Sigmoid colon (tissue), 7 donors: ENCODE results near the gene ABHD12. TPM values are rescaled to one million over a fixed set of nuclear protein-coding genes. Genes with fewer than 3 reads are reported as not detected.

Source experiments
- DNase-seq: peaks from one replicate; pipeline ENCODE4 v3.0.0-alpha.2; 2019
- H3K27ac ChIP-seq, 4 donors: fragments of 200-600 bp; sonication (generic); one replicate each; pipeline ENCODE4 v1.5.1; 2016 to 2019; ENCODE audit warnings: mild to moderate bottlenecking in 1 of 4
- H3K27me3 ChIP-seq, 3 donors: fragments of 200-600 bp; sonication (generic); one replicate each; pipeline ENCODE4 v1.5.1; 2019; ENCODE audit warnings: mild to moderate bottlenecking in 1 of 3
- H3K36me3 ChIP-seq, 4 donors: fragments of 200-600 bp; sonication (generic); one replicate each; pipeline ENCODE4 v1.5.1; 2016 to 2019
- H3K4me1 ChIP-seq, 4 donors: fragments of 200-600 bp; sonication (generic); one replicate each; pipeline ENCODE4 v1.5.1; 2017 to 2019
- H3K4me3 ChIP-seq, 4 donors: fragments of 200-600 bp; sonication (generic); one replicate each; pipeline ENCODE4 v1.5.1; 2017 to 2019; ENCODE audit warnings: mild to moderate bottlenecking in 2 of 4, moderate library complexity in 1 of 4
- H3K9me3 ChIP-seq, 4 donors: fragments of 200-600 bp in 3 of 4; sonication (generic) in 3 of 4; one replicate each; pipeline versions ENCODE4 v1.5.1 to v1.6.1; 2013 to 2019
- EP300 ChIP-seq, 4 donors: sonication (generic); formaldehyde crosslinking; IDR thresholded peaks; one replicate each; pipeline ENCODE4 v1.6.1; 2017; ENCODE audit warnings: antibody characterized with exemption in 4 of 4
- POLR2A ChIP-seq, 2 donors: fragments of 450-650 bp; IDR thresholded peaks; one replicate each; pipeline ENCODE4 v1.6.1; 2016; ENCODE audit warnings: antibody characterized with exemption in 2 of 2, mild to moderate bottlenecking in 2 of 2, moderate library complexity in 2 of 2
- POLR2AphosphoS5 ChIP-seq, 4 donors: sonication (generic); formaldehyde crosslinking; IDR thresholded peaks; one replicate each; pipeline ENCODE4 v1.6.1; 2017; ENCODE audit warnings: antibody characterized with exemption in 4 of 4
- WGBS, 2 donors: extraction: QIAGEN DNeasy Blood & Tissue Kit; methylation state at CpG; one replicate each; pipeline ENCODE4 v1.1.7; 2013; 5-methylcytosine and 5-hydroxymethylcytosine counted together
- intact Hi-C: fragments of 100-400 bp; cut with DNase I; formaldehyde crosslinking; loops from one replicate; pipeline ENCODE4 v1.15.1; 2023
- polyA plus RNA-seq, 3 donors: library from polyadenylated mRNA; stranded (reverse); fragments of 200-250 nt; gene quantifications; one replicate each; pipeline ENCODE4 v1.2.3, GENCODE V29; 2013
- total RNA-seq, 4 donors: library from RNA; depleted of rRNA; stranded (reverse); fragments of >200 nt; gene quantifications; one replicate each; pipeline ENCODE4 v1.1.0, GENCODE V29; 2016
- TF ChIP-seq, protein P1 (sequence below), 4 experiments: fragments of 450-650 bp in 3 of 4; fragments of 200-600 bp in 1 of 4; IDR thresholded peaks; one replicate each; pipeline ENCODE4 v1.5.1; 2016 to 2019; ENCODE audit warnings: antibody characterized with exemption in 4 of 4, mild to moderate bottlenecking in 3 of 4, moderate library complexity in 2 of 4
- donor health status: healthy with polysubstance abuse.
- donor health status: Bipolar disorder and iron deficiency.
- donor health status: healthy.

The ABHD12 gene
- total and polyA plus RNA-seq, 7 donors: 18.9 to 49.0 (median 35.7) TPM

DNA sequence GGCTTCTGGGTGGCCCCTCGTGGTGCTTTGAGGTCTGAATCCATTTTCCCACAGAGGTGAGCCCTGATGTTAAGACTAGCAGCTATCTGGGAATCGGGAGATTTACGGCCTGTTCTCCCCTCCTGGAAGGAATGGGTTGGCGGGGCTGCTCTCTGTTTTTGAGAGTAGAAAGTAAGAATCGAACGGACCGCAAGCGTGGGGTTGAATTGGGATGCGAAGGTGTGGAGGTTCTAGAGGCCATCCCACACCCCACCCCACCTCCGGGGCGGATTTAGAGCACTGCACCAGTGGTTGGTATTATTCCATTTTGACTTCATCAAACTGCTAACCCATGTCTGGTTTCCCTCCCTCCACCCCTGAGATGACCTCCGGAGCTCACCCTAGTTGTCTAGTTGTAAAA lies 131.3 kb downstream of the ABHD12 start:
- H3K4me3 ChIP-seq: no peak overlapping the region
- peaks cover 0 to 52% (median 45%) of the 10 kb centered on the region in 4 donors for H3K4me1 ChIP-seq
- intact Hi-C loops: no loop called here
- WGBS, 2 donors: 92% methylated on average over 12 of the region's 12 CpGs
- H3K27ac ChIP-seq: no peak overlapping the region
- peak; percentile 25 for DNase-seq
- TF ChIP-seq, protein P1, sequence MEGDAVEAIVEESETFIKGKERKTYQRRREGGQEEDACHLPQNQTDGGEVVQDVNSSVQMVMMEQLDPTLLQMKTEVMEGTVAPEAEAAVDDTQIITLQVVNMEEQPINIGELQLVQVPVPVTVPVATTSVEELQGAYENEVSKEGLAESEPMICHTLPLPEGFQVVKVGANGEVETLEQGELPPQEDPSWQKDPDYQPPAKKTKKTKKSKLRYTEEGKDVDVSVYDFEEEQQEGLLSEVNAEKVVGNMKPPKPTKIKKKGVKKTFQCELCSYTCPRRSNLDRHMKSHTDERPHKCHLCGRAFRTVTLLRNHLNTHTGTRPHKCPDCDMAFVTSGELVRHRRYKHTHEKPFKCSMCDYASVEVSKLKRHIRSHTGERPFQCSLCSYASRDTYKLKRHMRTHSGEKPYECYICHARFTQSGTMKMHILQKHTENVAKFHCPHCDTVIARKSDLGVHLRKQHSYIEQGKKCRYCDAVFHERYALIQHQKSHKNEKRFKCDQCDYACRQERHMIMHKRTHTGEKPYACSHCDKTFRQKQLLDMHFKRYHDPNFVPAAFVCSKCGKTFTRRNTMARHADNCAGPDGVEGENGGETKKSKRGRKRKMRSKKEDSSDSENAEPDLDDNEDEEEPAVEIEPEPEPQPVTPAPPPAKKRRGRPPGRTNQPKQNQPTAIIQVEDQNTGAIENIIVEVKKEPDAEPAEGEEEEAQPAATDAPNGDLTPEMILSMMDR (IDR thresholded peaks at IDR 0.05): no peak
- no peak for TF ChIP-seq POLR2AphosphoS5 (IDR thresholded peaks at IDR 0.05)
- TF ChIP-seq EP300 (IDR thresholded peaks at IDR 0.05): no peak
- no peaks in the 10 kb centered on the region for H3K27me3 ChIP-seq
- H3K36me3 ChIP-seq: peaks cover 0 to 38% (median 24%) of the 10 kb centered on the region in 4 donors
- H3K9me3 ChIP-seq: no peaks in the 10 kb centered on the region

DNA sequence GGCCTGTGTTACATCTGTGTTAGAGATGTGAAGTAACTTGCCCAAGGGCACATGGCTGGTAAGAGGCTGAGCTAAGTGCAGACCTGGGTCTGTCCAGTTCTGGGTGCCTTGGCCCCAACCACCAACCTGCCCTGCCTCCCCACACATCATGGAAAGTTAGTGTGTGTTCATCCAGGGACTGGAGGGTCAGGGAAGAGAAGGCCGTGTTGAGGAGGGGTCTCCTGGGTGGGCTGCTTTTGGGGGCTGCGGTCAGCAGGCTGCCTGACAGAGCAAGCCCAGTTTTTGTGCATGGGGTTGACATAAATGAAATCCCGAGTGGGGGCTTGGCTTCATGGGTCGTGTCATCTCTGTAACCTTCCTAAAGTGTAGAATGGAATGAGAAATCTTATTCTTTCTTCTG lies 131.8 kb downstream of the ABHD12 start:
- H3K9me3 ChIP-seq: no peaks in the 10 kb centered on the region
- H3K4me1 ChIP-seq: peaks cover 0 to 58% (median 50%) of the 10 kb centered on the region in 4 donors
- H3K27me3 ChIP-seq: no peaks in the 10 kb centered on the region
- intact Hi-C loops: no loop called here
- 74 to 93% methylated on average over 4 of the region's 4 CpGs for WGBS, 2 donors
- H3K36me3 ChIP-seq: peaks cover 0 to 38% (median 24%) of the 10 kb centered on the region in 4 donors
- TF ChIP-seq, protein P1 (IDR thresholded peaks at IDR 0.05): no peak
- no peak for TF ChIP-seq POLR2A (IDR thresholded peaks at IDR 0.05)
- no peak for TF ChIP-seq POLR2AphosphoS5 (IDR thresholded peaks at IDR 0.05)
- no peak for TF ChIP-seq EP300 (IDR thresholded peaks at IDR 0.05)
- peak overlapping the region in 3 of 4 donors; percentile 19 to 96 (median 48) for H3K27ac ChIP-seq
- DNase-seq: no peak
- no peak overlapping the region for H3K4me3 ChIP-seq

DNA sequence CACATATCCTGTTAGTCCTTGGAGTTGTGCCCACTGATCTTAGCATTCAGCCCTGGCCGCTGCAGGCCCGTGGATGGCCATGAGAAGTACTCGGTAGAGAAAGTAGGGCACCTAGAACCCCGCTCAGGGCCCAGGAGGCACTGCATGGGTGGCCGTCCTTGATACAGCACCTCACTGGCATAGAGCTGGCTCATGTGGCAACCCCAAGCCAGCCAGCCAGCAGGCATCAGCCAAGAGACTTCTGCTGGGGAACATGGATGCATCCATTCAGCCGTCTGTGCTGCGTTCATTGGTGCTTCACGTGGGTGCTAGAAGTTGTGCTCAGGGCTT lies 132.2 kb downstream of the ABHD12 start:
- Histone ChIP-seq H3K4me1 (peaks cover 0 to 61% (median 54%) of the 10 kb centered on the region in 4 donors), H3K27ac (peak overlapping the region in 3 of 4 donors; percentile 19 to 96 (median 48)), H3K36me3 (peaks cover 0 to 38% (median 24%) of the 10 kb centered on the region in 4 donors), H3K27me3 (no peaks in the 10 kb centered on the region), H3K4me3 (no peak overlapping the region), H3K9me3 (no peaks in the 10 kb centered on the region)
- WGBS, 2 donors: 82 to 94% methylated on average over 8 of the region's 8 CpGs
- no peak for TF ChIP-seq POLR2AphosphoS5 (IDR thresholded peaks at IDR 0.05)
- no peak for TF ChIP-seq EP300 (IDR thresholded peaks at IDR 0.05)
- TF ChIP-seq, protein P1 (IDR thresholded peaks at IDR 0.05): no peak
- TF ChIP-seq POLR2A (IDR thresholded peaks at IDR 0.05): no peak
- intact Hi-C loops: no loop called here
- DNase-seq: no peak

DNA sequence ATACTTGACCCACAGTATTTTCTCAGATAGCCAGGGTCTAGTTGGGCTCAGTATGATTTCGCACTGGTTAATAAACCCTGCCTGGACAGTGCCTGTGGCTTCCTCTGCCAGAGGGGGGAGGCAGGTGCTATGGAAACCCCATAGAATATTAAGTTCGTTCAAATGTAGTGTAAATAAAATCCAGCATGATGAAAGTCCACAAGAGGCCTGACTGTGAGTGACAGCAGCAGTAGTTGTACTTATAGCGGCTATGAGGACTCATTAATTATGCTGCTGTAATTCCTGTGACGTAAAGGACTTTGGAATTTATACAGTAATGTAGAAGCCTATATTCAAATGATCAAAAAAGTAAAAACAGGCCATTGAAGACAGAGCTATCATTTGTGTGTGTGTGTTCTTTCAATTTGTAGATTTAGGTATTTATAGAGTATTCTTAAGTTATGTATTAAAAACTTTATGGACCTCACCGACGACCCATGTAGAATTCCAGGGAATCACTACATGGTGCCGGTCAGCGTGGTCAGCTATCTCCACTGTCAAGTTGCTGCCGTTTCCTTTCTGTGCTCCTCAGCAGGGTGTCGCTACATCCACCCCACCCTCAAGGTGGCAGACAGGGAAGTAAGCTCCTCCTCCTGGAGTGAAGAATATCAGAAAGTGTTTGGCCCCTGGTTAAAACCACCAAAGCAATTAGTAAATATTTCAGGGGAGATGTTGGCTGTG lies 132.7 kb downstream of the ABHD12 start:
- no peak for DNase-seq
- WGBS, 2 donors: 31 to 79% methylated on average over 10 of the region's 10 CpGs
- no peak overlapping the region for H3K4me3 ChIP-seq
- H3K27ac ChIP-seq: peak overlapping the region in 3 of 4 donors; percentile 19 to 96 (median 48)
- peaks cover 0 to 38% (median 24%) of the 10 kb centered on the region in 4 donors for H3K36me3 ChIP-seq
- peaks cover 0 to 66% (median 59%) of the 10 kb centered on the region in 4 donors for H3K4me1 ChIP-seq
- no peaks in the 10 kb centered on the region for H3K9me3 ChIP-seq
- no peaks in the 10 kb centered on the region for H3K27me3 ChIP-seq
- TF ChIP-seq, protein P1 (IDR thresholded peaks at IDR 0.05): no peak
- no peak for TF ChIP-seq POLR2AphosphoS5 (IDR thresholded peaks at IDR 0.05)
- TF ChIP-seq EP300 (IDR thresholded peaks at IDR 0.05): no peak
- no peak for TF ChIP-seq POLR2A (IDR thresholded peaks at IDR 0.05)
- intact Hi-C loops: no loop called here
